ENCODE results near the gene SAPCD1. TPM values are rescaled to one million over a fixed set of nuclear protein-coding genes. Genes with fewer than 3 reads are reported as not detected.

Gene SAPCD1
- total RNA-seq, 2 donors from 2014 or later: 7.9 to 8.4 TPM

DNA sequence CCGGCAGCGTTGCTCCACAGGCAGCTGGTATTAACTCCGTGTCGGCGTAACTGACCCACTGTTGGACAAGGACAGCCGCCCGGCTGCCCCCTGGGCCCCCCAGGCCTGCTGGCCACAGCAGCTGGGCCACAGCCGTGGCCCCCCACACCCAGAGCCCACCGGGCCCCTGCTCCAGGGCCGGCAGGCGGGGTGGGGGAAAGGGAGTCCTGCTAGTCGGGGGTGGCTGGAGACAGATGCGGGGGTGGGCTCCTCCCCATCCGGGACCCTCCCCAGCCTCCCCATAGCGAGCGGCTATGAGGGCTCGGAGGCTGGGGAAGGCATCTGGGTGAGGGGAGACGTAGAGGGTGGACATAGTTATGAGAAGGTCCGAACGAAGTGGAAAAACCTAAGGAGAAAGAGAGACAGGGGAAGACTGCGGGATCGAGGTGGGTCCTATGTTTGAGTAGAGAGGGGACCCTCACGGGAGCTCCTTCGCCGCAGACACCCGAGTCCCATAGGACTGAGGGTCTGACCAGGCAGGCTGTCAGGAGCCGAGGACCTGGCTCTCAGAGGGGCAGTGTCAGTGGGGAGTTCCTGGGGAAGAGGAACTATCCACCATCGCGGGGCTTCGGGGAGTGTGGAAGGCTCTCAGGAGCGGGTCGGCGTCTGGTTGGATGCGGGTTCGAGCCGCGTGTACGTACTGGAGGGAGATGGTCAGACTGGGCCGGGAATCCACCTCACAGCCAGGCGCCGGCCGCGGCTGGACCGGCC is 32.6 kb downstream of the SAPCD1 start:
- Histone ChIP-seq H3K27ac (ENCODE audit: low read depth, low read length) (peak overlapping the region; percentile 98), H3K36me3 (ENCODE audit: control insufficient read depth, insufficient read depth, low read length) (peaks cover 44% of the 10 kb centered on the region), H3K27me3 (ENCODE audit: control insufficient read depth, insufficient read depth, low read length, poor library complexity, severe bottlenecking) (no peaks in the 10 kb centered on the region), H3K4me1 (ENCODE audit: control insufficient read depth, insufficient read depth, low read length) (no peaks in the 10 kb centered on the region), H3K9me3 (ENCODE audit: control insufficient read depth, low read length) (no peaks in the 10 kb centered on the region), H3K4me3 (ENCODE audit: low read length) (peak overlapping the region; percentile 95), H3K9ac (ENCODE audit: extremely low read depth, low read length, poor library complexity, severe bottlenecking) (peak overlapping the region; percentile 87)
- H3K27me3 Mint-ChIP-seq (ENCODE audit: insufficient read depth): no peaks in the 10 kb centered on the region
- TF ChIP-seq, protein P1, sequence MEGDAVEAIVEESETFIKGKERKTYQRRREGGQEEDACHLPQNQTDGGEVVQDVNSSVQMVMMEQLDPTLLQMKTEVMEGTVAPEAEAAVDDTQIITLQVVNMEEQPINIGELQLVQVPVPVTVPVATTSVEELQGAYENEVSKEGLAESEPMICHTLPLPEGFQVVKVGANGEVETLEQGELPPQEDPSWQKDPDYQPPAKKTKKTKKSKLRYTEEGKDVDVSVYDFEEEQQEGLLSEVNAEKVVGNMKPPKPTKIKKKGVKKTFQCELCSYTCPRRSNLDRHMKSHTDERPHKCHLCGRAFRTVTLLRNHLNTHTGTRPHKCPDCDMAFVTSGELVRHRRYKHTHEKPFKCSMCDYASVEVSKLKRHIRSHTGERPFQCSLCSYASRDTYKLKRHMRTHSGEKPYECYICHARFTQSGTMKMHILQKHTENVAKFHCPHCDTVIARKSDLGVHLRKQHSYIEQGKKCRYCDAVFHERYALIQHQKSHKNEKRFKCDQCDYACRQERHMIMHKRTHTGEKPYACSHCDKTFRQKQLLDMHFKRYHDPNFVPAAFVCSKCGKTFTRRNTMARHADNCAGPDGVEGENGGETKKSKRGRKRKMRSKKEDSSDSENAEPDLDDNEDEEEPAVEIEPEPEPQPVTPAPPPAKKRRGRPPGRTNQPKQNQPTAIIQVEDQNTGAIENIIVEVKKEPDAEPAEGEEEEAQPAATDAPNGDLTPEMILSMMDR (conservative IDR thresholded peaks at IDR 0.05): no peak
- DNase-seq: no peak
- H3K36me3 Mint-ChIP-seq (ENCODE audit: low read depth): peaks cover 21% of the 10 kb centered on the region
- H3K9me3 Mint-ChIP-seq: no peaks in the 10 kb centered on the region
- peak overlapping the region; percentile 97 for H3K4me3 Mint-ChIP-seq
- 1% methylated on average over 8 to 44 of the region's 44 CpGs for WGBS, 2 experiments (ENCODE audit: insufficient coverage in 1 of 2, insufficient read length in 1 of 2)
- peaks cover 11% of the 10 kb centered on the region for H3K4me1 Mint-ChIP-seq
- H3K27ac Mint-ChIP-seq: peak overlapping the region; percentile 97

DNA sequence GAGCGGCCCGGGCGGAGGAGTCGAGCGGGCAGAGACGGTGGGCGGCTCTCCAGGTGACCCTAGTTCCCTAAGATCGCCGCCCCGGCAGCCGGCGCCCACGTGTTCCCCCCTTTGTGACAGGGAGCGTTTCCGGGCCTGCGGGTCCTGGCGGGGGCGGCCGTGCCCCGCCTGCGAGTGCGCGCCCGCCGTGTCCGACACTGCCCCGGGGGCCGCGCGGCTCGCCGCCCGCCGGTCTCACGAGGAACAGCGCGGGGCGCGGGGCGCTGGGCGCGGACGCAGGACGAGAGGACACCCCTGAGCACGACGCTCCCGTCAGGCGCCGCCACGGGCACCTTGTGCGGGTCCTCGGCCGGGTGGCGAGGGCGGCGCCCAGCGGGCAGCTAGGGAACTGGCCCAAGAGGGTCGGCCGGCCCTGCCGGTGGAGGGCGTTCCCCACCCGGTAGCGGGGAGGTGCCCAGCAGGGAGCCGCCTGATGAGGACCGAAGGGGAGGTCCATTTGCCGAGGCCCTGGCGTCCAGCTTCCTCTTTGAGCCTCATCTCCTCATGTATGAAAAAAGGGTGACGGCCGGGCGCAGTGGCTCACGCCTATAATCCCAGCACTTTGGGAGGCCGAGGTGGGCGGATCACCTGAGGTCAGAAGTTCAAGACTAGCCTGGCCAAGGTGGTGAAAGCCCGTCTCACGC is 33.3 kb downstream of the SAPCD1 start, which contains the start of gene VARS1:
Gene VARS1, minus strand, starts transcription at position 137 of the 683 bp plus-strand sequence. CDS start 535 bp downstream, outside the sequence.
- peak; percentile 97 for DNase-seq
- no peaks in the 10 kb centered on the region for H3K9me3 ChIP-seq (ENCODE audit: control insufficient read depth, low read length)
- no peaks in the 10 kb centered on the region for H3K27me3 Mint-ChIP-seq (ENCODE audit: insufficient read depth)
- H3K36me3 ChIP-seq (ENCODE audit: control insufficient read depth, insufficient read depth, low read length): peaks cover 37% of the 10 kb centered on the region
- peak within 1 kb of the TSS; percentile 97 for H3K4me3 Mint-ChIP-seq
- TF ChIP-seq, protein P1 (conservative IDR thresholded peaks at IDR 0.05): peak; percentile 90
- peak within 1 kb of the TSS; percentile 98 for H3K27ac ChIP-seq (ENCODE audit: low read depth, low read length)
- no peaks in the 10 kb centered on the region for H3K27me3 ChIP-seq (ENCODE audit: control insufficient read depth, insufficient read depth, low read length, poor library complexity, severe bottlenecking)
- H3K9ac ChIP-seq (ENCODE audit: extremely low read depth, low read length, poor library complexity, severe bottlenecking): peak within 1 kb of the TSS; percentile 87
- H3K9me3 Mint-ChIP-seq: no peaks in the 10 kb centered on the region
- peak within 1 kb of the TSS; percentile 95 for H3K4me3 ChIP-seq (ENCODE audit: low read length)
- H3K36me3 Mint-ChIP-seq (ENCODE audit: low read depth): peaks cover 17% of the 10 kb centered on the region
- H3K4me1 Mint-ChIP-seq: peaks cover 11% of the 10 kb centered on the region
- peak within 1 kb of the TSS; percentile 97 for H3K27ac Mint-ChIP-seq
- no peaks in the 10 kb centered on the region for H3K4me1 ChIP-seq (ENCODE audit: control insufficient read depth, insufficient read depth, low read length)
- WGBS, 2 experiments (ENCODE audit: insufficient coverage in 1 of 2, insufficient read length in 1 of 2): 3 to 23% methylated on average over 10 to 75 of the region's 75 CpGs

DNA sequence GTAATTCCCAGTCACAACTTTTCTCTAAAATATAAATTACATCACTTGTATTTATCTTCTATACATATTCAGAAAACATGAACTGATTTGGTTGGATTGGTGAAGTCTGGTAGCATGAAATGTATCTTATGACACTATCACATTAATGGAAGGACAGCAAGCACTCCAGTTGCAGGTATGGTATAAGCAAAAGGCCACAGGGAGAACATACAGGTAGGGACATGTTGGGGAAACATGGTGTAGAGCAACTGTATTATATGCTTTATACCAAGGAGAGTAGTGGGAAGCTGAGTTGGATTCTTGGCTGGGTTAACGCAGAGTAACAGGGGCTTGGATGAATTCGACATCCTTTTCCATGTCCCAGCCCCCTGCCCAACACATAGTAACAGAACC is 34.5 kb downstream of the SAPCD1 start:
- 87% methylated on average over 2 of the region's 2 CpGs; no CpG with 5 or more reads in 1 of the 2 experiments for WGBS, 2 experiments (ENCODE audit: insufficient coverage in 1 of 2, insufficient read length in 1 of 2)
- no peak for DNase-seq
- H3K27me3 ChIP-seq (ENCODE audit: control insufficient read depth, insufficient read depth, low read length, poor library complexity, severe bottlenecking): no peaks in the 10 kb centered on the region
- no peaks in the 10 kb centered on the region for H3K9me3 ChIP-seq (ENCODE audit: control insufficient read depth, low read length)
- no peak overlapping the region for H3K27ac ChIP-seq (ENCODE audit: low read depth, low read length)
- no peak overlapping the region for H3K4me3 ChIP-seq (ENCODE audit: low read length)
- peaks cover 33% of the 10 kb centered on the region for H3K36me3 ChIP-seq (ENCODE audit: control insufficient read depth, insufficient read depth, low read length)
- Mint-ChIP-seq H3K36me3 (ENCODE audit: low read depth) (peaks cover 21% of the 10 kb centered on the region), H3K9me3 (no peaks in the 10 kb centered on the region), H3K4me3 (no peak overlapping the region), H3K4me1 (peaks cover 9% of the 10 kb centered on the region), H3K27ac (peak overlapping the region; percentile 4), H3K27me3 (ENCODE audit: insufficient read depth) (no peaks in the 10 kb centered on the region)
- H3K4me1 ChIP-seq (ENCODE audit: control insufficient read depth, insufficient read depth, low read length): no peaks in the 10 kb centered on the region
- TF ChIP-seq, protein P1 (conservative IDR thresholded peaks at IDR 0.05): no peak
- no peak overlapping the region for H3K9ac ChIP-seq (ENCODE audit: extremely low read depth, low read length, poor library complexity, severe bottlenecking)

Measured in endodermal cell (in vitro differentiated cells).